HEK293T (cell line): ENCODE results near the gene DAO.

Experiments used
- ARNT ChIP-seq: fragments of 450-650 bp; IDR thresholded peaks from 2 replicates; pipeline ENCODE4 v1.6.1; 2017; ENCODE audit warnings: mild to moderate bottlenecking
- BHLHE40 ChIP-seq: fragments of 450-650 bp; IDR thresholded peaks from 2 replicates; pipeline ENCODE4 v1.6.1; 2016; ENCODE audit warnings: mild to moderate bottlenecking, moderate library complexity, borderline replicate concordance
- CTBP1 ChIP-seq: fragments of 450-650 bp; IDR thresholded peaks from 2 replicates; pipeline ENCODE4 v1.6.1; 2016; ENCODE audit warnings: borderline replicate concordance
- FOXK2 ChIP-seq: fragments of 450-650 bp; IDR thresholded peaks from 2 replicates; pipeline ENCODE4 v1.6.1; 2016; ENCODE audit warnings: mild to moderate bottlenecking
- FOXM1 ChIP-seq: fragments of 450-650 bp; IDR thresholded peaks from 2 replicates; pipeline ENCODE4 v1.6.1; 2017; ENCODE audit warnings: mild to moderate bottlenecking, borderline replicate concordance
- SUZ12 ChIP-seq: fragments of 450-650 bp; IDR thresholded peaks from 2 replicates; pipeline ENCODE4 v1.6.1; 2016; ENCODE audit warnings: mild to moderate bottlenecking
- TARDBP ChIP-seq: fragments of 450-650 bp; IDR thresholded peaks from 2 replicates; pipeline ENCODE4 v1.6.1; 2016
- ZNF384 ChIP-seq: fragments of 450-650 bp; IDR thresholded peaks from 2 replicates; pipeline ENCODE4 v1.6.1; 2016

DNA sequence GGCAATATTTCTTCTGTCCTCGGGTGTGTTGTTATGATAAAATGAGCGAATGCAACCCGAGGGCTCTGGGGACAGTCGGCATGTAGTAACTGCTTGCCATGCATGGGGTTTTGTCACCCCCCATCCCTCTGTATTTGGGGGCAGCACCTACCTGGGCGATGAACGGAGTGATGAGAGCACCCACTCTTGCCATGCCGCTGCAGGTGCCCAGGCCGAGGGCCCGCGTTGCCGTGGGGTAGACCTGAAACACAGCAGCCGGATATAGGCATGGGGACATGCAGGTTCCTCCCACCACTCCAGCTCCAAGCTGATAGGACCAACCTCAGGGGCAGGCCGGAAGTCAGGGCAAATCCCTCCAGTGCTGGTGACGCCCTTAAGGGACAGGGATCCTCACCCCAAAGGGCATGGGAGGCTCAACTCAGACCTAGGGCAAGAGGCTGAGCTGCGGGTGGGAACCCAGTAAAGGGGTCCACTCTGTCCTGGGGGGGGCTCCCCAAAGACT is 35.8 kb downstream of the DAO start:
- TF ChIP-seq FOXM1 (no peak), SUZ12 (no peak), TARDBP (no peak), FOXK2 (no peak), ZNF384 (no peak), ARNT (no peak), CTBP1 (no peak), BHLHE40 (no peak)
